ENCODE measurements around the gene PFKL. TPM values are rescaled to one million over a fixed set of nuclear protein-coding genes. Genes with fewer than 3 reads are reported as not detected.

Gene PFKL
- total RNA-seq, 4 donors from 2014 or later = 11.9 to 20.6 (median 16.8) TPM

DNA sequence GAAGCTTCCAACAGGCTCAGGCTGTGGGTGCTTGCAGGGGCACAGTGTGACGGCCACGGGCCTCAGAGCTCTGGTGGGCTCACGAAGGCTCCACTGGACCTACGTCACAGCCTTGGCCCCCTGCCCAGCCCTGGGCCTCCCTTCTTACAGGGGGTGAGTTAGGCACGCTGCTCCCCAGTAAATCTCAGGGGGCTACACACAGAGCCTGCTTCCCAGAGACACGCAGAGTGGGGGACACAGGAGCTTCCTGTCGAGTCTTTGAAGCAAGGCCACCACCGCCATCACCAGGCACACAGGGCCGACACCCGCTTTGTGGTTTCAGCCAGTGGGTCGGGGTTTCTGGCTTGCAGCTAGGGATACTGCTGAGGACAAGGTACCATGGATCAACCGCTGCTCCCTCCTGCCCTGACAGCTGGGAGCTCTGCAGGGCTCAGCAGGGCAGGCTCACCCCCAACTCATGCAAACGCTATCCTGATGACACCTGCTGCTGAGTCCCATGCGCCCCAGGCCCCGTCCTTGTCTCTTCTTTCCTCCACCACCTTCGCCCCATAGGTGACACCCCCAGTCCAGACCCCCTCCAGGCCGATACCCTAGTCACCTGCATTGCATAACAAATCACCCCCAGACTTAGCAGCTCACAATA is 44.8 kb downstream of the PFKL start:
- in situ Hi-C loops (cut with MboI; ENCODE audit: low sequenced_read_pairs in 4 of 4) (loop anchor here in 1 of 4 donors (25.0 kb wide), 1 partner anchor 443 kb away; no protein-coding TSS in a partner anchor), intact Hi-C loops (cut with DNase I; ENCODE audit: low total_unique reads) (no loop called here)
- H3K4me1 ChIP-seq = peaks cover 5% of the 10 kb centered on the region in 2 donors
- H3K4me3 ChIP-seq = no peak overlapping the region
- no peaks in the 10 kb centered on the region for H3K9me3 ChIP-seq
- ATAC-seq = no peak
- H3K27ac ChIP-seq = no peak overlapping the region
- no peak for TF ChIP-seq POLR2A (IDR thresholded peaks at IDR 0.05)
- TF ChIP-seq, protein P1, sequence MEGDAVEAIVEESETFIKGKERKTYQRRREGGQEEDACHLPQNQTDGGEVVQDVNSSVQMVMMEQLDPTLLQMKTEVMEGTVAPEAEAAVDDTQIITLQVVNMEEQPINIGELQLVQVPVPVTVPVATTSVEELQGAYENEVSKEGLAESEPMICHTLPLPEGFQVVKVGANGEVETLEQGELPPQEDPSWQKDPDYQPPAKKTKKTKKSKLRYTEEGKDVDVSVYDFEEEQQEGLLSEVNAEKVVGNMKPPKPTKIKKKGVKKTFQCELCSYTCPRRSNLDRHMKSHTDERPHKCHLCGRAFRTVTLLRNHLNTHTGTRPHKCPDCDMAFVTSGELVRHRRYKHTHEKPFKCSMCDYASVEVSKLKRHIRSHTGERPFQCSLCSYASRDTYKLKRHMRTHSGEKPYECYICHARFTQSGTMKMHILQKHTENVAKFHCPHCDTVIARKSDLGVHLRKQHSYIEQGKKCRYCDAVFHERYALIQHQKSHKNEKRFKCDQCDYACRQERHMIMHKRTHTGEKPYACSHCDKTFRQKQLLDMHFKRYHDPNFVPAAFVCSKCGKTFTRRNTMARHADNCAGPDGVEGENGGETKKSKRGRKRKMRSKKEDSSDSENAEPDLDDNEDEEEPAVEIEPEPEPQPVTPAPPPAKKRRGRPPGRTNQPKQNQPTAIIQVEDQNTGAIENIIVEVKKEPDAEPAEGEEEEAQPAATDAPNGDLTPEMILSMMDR (IDR thresholded peaks at IDR 0.05 in 4 of 5, conservative IDR thresholded peaks at IDR 0.05 in 1 of 5) = no peak
- H3K36me3 ChIP-seq = no peaks in the 10 kb centered on the region
- H3K27me3 ChIP-seq = peaks cover 8 to 21% (median 11%) of the 10 kb centered on the region in 3 donors
- DNase-seq = no peak

- H3K4me1 ChIP-seq = no peaks in the 10 kb centered on the region
- in situ Hi-C loops (cut with MboI; ENCODE audit: low sequenced_read_pairs in 4 of 4) = loop anchor here in 1 of 4 donors (25.0 kb wide), 1 partner anchor 442 kb away; no protein-coding TSS in a partner anchor
- ATAC-seq = no peak
- no peaks in the 10 kb centered on the region for H3K36me3 ChIP-seq
- no peak overlapping the region for H3K4me3 ChIP-seq
- no peak overlapping the region for H3K27ac ChIP-seq
- no peaks in the 10 kb centered on the region for H3K9me3 ChIP-seq
- no peak for TF ChIP-seq POLR2A (IDR thresholded peaks at IDR 0.05)
- TF ChIP-seq, protein P1 (IDR thresholded peaks at IDR 0.05 in 4 of 5, conservative IDR thresholded peaks at IDR 0.05 in 1 of 5) = no peak
- peaks cover 11 to 23% (median 14%) of the 10 kb centered on the region in 3 donors for H3K27me3 ChIP-seq
- DNase-seq = no peak
- intact Hi-C loops (cut with DNase I; ENCODE audit: low total_unique reads) = no loop called here
Observed at GRCh38 chr21:44345495-44345894, 45.6 kb downstream of the PFKL start.

DNA sequence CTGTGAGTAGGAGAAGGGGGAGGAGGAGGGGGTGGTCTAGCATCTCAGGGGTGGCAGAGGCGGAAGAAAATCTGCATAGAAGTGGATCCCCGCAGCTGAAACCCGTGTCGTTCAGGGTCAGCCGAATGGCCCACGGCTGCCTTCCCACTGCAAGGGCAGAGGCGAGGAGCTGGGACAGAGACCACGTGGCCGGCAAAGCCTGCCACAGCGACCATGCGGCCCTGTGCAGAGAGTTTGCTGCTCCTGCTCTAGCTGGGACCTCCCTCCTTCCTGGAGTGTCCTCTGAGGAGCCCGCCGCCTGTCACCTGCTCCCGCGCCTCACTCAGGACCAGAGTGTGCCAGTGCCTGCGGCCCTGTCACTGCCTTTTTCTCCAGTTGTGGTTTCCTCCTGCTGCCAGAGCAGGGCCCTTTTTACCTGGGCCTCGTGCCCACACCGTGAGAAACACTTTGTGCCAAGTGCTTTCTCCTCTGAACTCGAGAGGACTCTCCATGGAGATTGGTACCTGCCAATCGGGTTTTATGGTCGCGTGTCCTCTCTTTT is 48.1 kb downstream of the PFKL start:
- no peaks in the 10 kb centered on the region for H3K36me3 ChIP-seq
- TF ChIP-seq POLR2A (IDR thresholded peaks at IDR 0.05) = no peak
- TF ChIP-seq, protein P1 (IDR thresholded peaks at IDR 0.05 in 4 of 5, conservative IDR thresholded peaks at IDR 0.05 in 1 of 5) = no peak
- DNase-seq = no peak
- no peaks in the 10 kb centered on the region for H3K9me3 ChIP-seq
- no peak overlapping the region for H3K4me3 ChIP-seq
- H3K4me1 ChIP-seq = no peaks in the 10 kb centered on the region
- no peak for ATAC-seq
- peaks cover 25 to 40% (median 33%) of the 10 kb centered on the region in 3 donors for H3K27me3 ChIP-seq
- in situ Hi-C loops (cut with MboI; ENCODE audit: low sequenced_read_pairs in 4 of 4) (loop anchor here in 1 of 4 donors (25.0 kb wide), 1 partner anchor 439 kb away; no protein-coding TSS in a partner anchor), intact Hi-C loops (cut with DNase I; ENCODE audit: low total_unique reads) (no loop called here)
- H3K27ac ChIP-seq = no peak overlapping the region

GRCh38 chr21:44348861-44349260 is 49.0 kb downstream of the PFKL start:
- no peak for ATAC-seq
- Histone ChIP-seq H3K9me3 (no peaks in the 10 kb centered on the region), H3K27ac (no peak overlapping the region), H3K4me1 (no peaks in the 10 kb centered on the region), H3K4me3 (no peak overlapping the region), H3K36me3 (no peaks in the 10 kb centered on the region), H3K27me3 (peaks cover 25 to 40% (median 36%) of the 10 kb centered on the region in 3 donors)
- DNase-seq = no peak
- TF ChIP-seq, protein P1 (IDR thresholded peaks at IDR 0.05 in 4 of 5, conservative IDR thresholded peaks at IDR 0.05 in 1 of 5) = no peak
- TF ChIP-seq POLR2A (IDR thresholded peaks at IDR 0.05) = no peak
- intact Hi-C loops (cut with DNase I; ENCODE audit: low total_unique reads) = no loop called here
- in situ Hi-C loops (cut with MboI; ENCODE audit: low sequenced_read_pairs in 4 of 4) = loop anchor here in 1 of 4 donors (25.0 kb wide), 1 partner anchor 438 kb away; no protein-coding TSS in a partner anchor

Data from gastrocnemius medialis (tissue), 4 donors.